Ovary (tissue), 9 donors: ENCODE results near the gene ANGPTL7. TPM values are rescaled to one million over a fixed set of nuclear protein-coding genes. Genes with fewer than 3 reads are reported as not detected.

Experiments
- DNase-seq, 5 donors: peaks; one replicate each; pipeline ENCODE4 v3.0.0-alpha.2; 2019 to 2020
- H3K27ac ChIP-seq, 2 donors: fragments of 200-600 bp; one replicate each; pipeline versions ENCODE4 v1.5.1 to v1.8.0; 2019 to 2022
- H3K27me3 ChIP-seq: fragments of 200-600 bp; one replicate; pipeline ENCODE4 v1.8.0; 2022
- H3K36me3 ChIP-seq: fragments of 200-600 bp; sonication (generic); one replicate; pipeline ENCODE4 v1.5.1; 2019
- H3K4me1 ChIP-seq: one replicate; pipeline ENCODE4 v1.8.1; 2013; ENCODE audit warnings: mild to moderate bottlenecking, moderate library complexity; ENCODE audit not compliant: insufficient read depth
- H3K4me3 ChIP-seq: fragments of 200-600 bp; sonication (generic); one replicate; pipeline ENCODE4 v1.5.1; 2017
- H3K9me3 ChIP-seq, 2 donors: fragments of 200-600 bp in 1 of 2; sonication (generic) in 1 of 2; one replicate each; pipeline versions ENCODE4 v1.5.1 to v1.8.1; 2013 to 2019; ENCODE audit warnings: mild to moderate bottlenecking in 1 of 2, moderate library complexity in 1 of 2
- EP300 ChIP-seq: sonication (generic); formaldehyde crosslinking; IDR thresholded peaks from one replicate; pipeline ENCODE4 v1.6.1; 2017; ENCODE audit warnings: antibody characterized with exemption
- POLR2A ChIP-seq: fragments of 450-650 bp; IDR thresholded peaks from one replicate; pipeline ENCODE4 v1.6.1; 2017; ENCODE audit warnings: antibody characterized with exemption, mild to moderate bottlenecking, moderate library complexity
- WGBS, 3 donors: extraction: QIAGEN DNeasy Blood & Tissue Kit in 1 of 3; methylation state at CpG; one replicate each; pipeline versions ENCODE4 v1.1.5 to v1.1.7; 2013 to 2017; 5-methylcytosine and 5-hydroxymethylcytosine counted together
- intact Hi-C, 4 donors: fragments of 100-400 bp; cut with DNase I; formaldehyde crosslinking; loops; one replicate each; pipeline versions ENCODE4 v1.11.0 to v1.15.1; 2022 to 2023
- polyA plus RNA-seq, 2 donors: library from polyadenylated mRNA; stranded (reverse); fragments of 200-250 nt in 1 of 2; fragments of 350-450 nt in 1 of 2; fragmentation: Illumina TruSeq in 1 of 2; extraction: RNeasy Lipid Tissue Mini Kit (QIAGEN cat#74804) in 1 of 2; gene quantifications; one replicate each; pipeline ENCODE4 v1.2.3, GENCODE V29; 2013 to 2014
- total RNA-seq, 7 donors: library from RNA; depleted of rRNA in 2 of 7; stranded (reverse); fragments of >200 nt in 2 of 7; fragmentation: NEBNext Ultra II Directional in 3 of 7; extraction: Animal tissue kit (Norgen Biotek cat#: 25700) in 3 of 7; gene quantifications; one replicate each; pipeline versions ENCODE4 v1.1.0 to v1.2.4, GENCODE V29; 2016 to 2023
- TF ChIP-seq, protein P1 (sequence below), 3 donors: fragments of 450-650 bp in 2 of 3; fragments of 200-600 bp in 1 of 3; IDR thresholded peaks; one replicate each; pipeline versions ENCODE4 v1.5.1 to v1.8.0; 2016 to 2022; ENCODE audit warnings: antibody characterized with exemption in 3 of 3, mild to moderate bottlenecking in 1 of 3
- donor health status: DM: no; HTN: no; CAD: no; lungs with moderate emphysema.
- donor health status: DM: no; HTN: no; CAD: no.
- donor health status: Bipolar disorder and iron deficiency.
- donor health status: DM: yes; HTN: yes; CAD: no.
- donor health status: DM: no; HTN: no; CAD: no.
- donor health status: DM: yes; HTN: yes; CAD: no.

ANGPTL7 gene
- total and polyA plus RNA-seq, 9 donors = 0.08 to 4.8 (median 1.4) TPM; not detected in 2

GRCh38 chr1:11156963-11157362 is 32.2 kb upstream of the ANGPTL7 start:
- Histone ChIP-seq H3K4me3 (no peak overlapping the region), H3K27ac (peak overlapping the region; percentile 4 to 38), H3K27me3 (no peaks in the 10 kb centered on the region), H3K9me3 (no peaks in the 10 kb centered on the region), H3K4me1 (peaks cover 23% of the 10 kb centered on the region), H3K36me3 (no peaks in the 10 kb centered on the region)
- 53 to 60% (median 59%) methylated on average over 7 of the region's 7 CpGs for WGBS, 3 donors
- TF ChIP-seq, protein P1, sequence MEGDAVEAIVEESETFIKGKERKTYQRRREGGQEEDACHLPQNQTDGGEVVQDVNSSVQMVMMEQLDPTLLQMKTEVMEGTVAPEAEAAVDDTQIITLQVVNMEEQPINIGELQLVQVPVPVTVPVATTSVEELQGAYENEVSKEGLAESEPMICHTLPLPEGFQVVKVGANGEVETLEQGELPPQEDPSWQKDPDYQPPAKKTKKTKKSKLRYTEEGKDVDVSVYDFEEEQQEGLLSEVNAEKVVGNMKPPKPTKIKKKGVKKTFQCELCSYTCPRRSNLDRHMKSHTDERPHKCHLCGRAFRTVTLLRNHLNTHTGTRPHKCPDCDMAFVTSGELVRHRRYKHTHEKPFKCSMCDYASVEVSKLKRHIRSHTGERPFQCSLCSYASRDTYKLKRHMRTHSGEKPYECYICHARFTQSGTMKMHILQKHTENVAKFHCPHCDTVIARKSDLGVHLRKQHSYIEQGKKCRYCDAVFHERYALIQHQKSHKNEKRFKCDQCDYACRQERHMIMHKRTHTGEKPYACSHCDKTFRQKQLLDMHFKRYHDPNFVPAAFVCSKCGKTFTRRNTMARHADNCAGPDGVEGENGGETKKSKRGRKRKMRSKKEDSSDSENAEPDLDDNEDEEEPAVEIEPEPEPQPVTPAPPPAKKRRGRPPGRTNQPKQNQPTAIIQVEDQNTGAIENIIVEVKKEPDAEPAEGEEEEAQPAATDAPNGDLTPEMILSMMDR (IDR thresholded peaks at IDR 0.05) = no peak
- TF ChIP-seq EP300 (no peak), POLR2A (no peak)
- no peak for DNase-seq
- intact Hi-C loops = no loop called here

DNA sequence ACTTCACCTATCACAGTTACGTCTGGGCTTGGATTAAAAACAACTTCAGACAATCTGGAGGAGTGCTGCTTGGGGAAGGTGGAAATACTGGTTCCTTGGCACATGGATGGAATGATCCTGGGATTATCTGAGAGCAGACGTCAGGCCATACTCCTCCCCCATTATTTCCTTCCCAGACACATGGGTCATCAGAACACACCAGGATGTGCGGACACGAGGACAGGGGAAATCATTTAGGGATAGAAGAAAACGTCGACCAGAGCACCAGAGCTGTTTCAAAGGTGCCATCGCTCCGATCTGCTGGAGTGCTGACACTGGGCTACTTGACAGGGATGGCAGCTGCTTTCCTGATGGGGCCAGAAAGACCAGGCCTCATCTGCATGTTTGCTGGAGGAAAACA is 31.8 kb upstream of the ANGPTL7 start:
- intact Hi-C loops = no loop called here
- H3K36me3 ChIP-seq = no peaks in the 10 kb centered on the region
- no peak for DNase-seq

DNA sequence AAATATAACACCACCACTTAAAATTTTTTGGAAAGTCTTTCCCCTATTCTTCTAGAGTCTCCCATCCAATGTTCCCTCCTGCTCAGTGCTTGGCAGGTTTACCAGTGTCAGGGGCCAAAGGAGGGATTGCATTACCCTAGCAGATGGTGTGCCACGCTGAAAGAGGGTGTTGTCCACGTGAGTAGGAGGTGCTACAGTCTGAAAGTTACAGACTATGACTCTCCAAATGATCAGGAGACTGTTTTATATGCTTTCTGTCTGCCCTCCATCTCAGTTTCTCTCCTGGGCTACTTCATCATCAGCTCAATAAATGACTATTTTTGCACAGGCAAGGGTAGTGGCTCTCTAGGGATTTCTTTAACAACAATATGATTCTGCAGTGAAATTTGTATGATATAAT is 31.3 kb upstream of the ANGPTL7 start:
- DNase-seq = peak; percentile 42 to 71 (median 50)
- Histone ChIP-seq H3K27ac (peak overlapping the region in 1 of 2 donors; percentile 38), H3K4me3 (no peak overlapping the region), H3K4me1 (peaks cover 21% of the 10 kb centered on the region), H3K36me3 (no peaks in the 10 kb centered on the region), H3K27me3 (no peaks in the 10 kb centered on the region), H3K9me3 (no peaks in the 10 kb centered on the region)
- intact Hi-C loops = no loop called here
- TF ChIP-seq EP300 (no peak), POLR2A (no peak)
- TF ChIP-seq, protein P1 (IDR thresholded peaks at IDR 0.05) = no peak
- 6 to 14% (median 7%) methylated on average over 2 of the region's 2 CpGs for WGBS, 3 donors

More for the DNA sequence above, 31.8 kb upstream of the ANGPTL7 start:
- Histone ChIP-seq H3K9me3 (no peaks in the 10 kb centered on the region), H3K4me1 (peaks cover 22% of the 10 kb centered on the region), H3K27ac (peak overlapping the region; percentile 4 to 38), H3K27me3 (no peaks in the 10 kb centered on the region), H3K4me3 (no peak overlapping the region)
- 47 to 50% (median 48%) methylated on average over 8 of the region's 8 CpGs for WGBS, 3 donors
- TF ChIP-seq, protein P1 (IDR thresholded peaks at IDR 0.05) = no peak
- TF ChIP-seq POLR2A (no peak), EP300 (no peak)

- Histone ChIP-seq H3K36me3 (no peaks in the 10 kb centered on the region), H3K9me3 (no peaks in the 10 kb centered on the region), H3K27ac (peak overlapping the region in 1 of 2 donors; percentile 38), H3K27me3 (no peaks in the 10 kb centered on the region), H3K4me3 (no peak overlapping the region), H3K4me1 (peaks cover 20% of the 10 kb centered on the region)
- 27 to 42% (median 34%) methylated on average over 3 of the region's 3 CpGs for WGBS, 3 donors
- intact Hi-C loops = no loop called here
- DNase-seq = no peak
- TF ChIP-seq, protein P1 (IDR thresholded peaks at IDR 0.05) = no peak
- TF ChIP-seq POLR2A = no peak
- TF ChIP-seq EP300 = no peak
Measured at GRCh38 chr1:11158291-11158690, 30.9 kb upstream of the ANGPTL7 start.
